ENCODE data around the gene FGF2.

DNA sequence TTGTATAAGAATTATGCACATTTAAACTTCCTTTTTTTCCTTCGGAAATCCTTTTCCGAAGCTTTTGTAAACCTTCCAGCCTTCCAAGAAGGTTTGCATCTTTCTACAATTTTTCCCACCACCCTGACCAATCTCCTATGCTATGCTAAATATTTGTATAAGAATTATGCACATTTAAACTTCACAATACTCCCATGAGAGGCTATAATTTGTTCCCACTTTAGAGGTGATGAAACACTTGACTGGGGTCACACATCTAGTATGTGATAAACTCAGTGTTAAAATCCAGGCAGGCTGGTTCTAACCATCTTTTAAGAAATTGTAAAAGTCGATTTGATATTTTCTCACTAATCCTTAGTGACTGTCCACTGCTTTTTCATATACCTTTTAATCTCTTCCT lies 73.7 kb downstream of the FGF2 start:
- TF ChIP-seq, protein P1, sequence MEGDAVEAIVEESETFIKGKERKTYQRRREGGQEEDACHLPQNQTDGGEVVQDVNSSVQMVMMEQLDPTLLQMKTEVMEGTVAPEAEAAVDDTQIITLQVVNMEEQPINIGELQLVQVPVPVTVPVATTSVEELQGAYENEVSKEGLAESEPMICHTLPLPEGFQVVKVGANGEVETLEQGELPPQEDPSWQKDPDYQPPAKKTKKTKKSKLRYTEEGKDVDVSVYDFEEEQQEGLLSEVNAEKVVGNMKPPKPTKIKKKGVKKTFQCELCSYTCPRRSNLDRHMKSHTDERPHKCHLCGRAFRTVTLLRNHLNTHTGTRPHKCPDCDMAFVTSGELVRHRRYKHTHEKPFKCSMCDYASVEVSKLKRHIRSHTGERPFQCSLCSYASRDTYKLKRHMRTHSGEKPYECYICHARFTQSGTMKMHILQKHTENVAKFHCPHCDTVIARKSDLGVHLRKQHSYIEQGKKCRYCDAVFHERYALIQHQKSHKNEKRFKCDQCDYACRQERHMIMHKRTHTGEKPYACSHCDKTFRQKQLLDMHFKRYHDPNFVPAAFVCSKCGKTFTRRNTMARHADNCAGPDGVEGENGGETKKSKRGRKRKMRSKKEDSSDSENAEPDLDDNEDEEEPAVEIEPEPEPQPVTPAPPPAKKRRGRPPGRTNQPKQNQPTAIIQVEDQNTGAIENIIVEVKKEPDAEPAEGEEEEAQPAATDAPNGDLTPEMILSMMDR (conservative IDR thresholded peaks at IDR 0.05; ENCODE audit: low read depth, low read length), result no peak
- TF ChIP-seq EZH2phosphoT487 (IDR thresholded peaks at IDR 0.05; ENCODE audit: borderline replicate concordance, low read length), result no peak
